ENCODE results near the gene MEPCE. TPM values are rescaled to one million over a fixed set of nuclear protein-coding genes. Genes with fewer than 3 reads are reported as not detected.

MEPCE gene
- total and polyA plus RNA-seq, 2 of the 8 experiments (the other 6 are each of a cell fraction or from before 2014, with no cell fraction given), result 22.8 to 48.8 TPM

- Histone ChIP-seq H3K4me2 (ENCODE audit: insufficient read depth in 1 of 2, low read depth in 2 of 2, low read length in 2 of 2) (no peak overlapping the region), H3K4me1 (replicated peaks in 1 of 4; ENCODE audit: control insufficient read depth in 3 of 4, insufficient read depth in 4 of 4, low read length in 3 of 4) (peaks cover 0 to 8% (median 6%) of the 10 kb centered on the region in 4 experiments; a peak in 6 of 7 replicates), H3K79me1 (ENCODE audit: low read depth, low read length) (no peaks in the 10 kb centered on the region), H4K8ac (ENCODE audit: extremely low read depth, insufficient read depth, low read length) (no peak overlapping the region), H3K9me3 (ENCODE audit: insufficient read depth in 2 of 2, low read depth in 1 of 2, low read length in 1 of 2) (no peaks in the 10 kb centered on the region), H3K18ac (ENCODE audit: extremely low read depth, low read length) (no peak overlapping the region), H4K20me1 (replicated peaks in 1 of 2; ENCODE audit: control insufficient read depth in 1 of 2, insufficient read depth in 2 of 2, low read length in 2 of 2) (no peaks in the 10 kb centered on the region), H4K91ac (replicated peaks; ENCODE audit: insufficient read length, low read length) (no peak overlapping the region), H3K27ac (ENCODE audit: low read depth, low read length) (no peak overlapping the region), H3K9ac (replicated peaks in 1 of 4; ENCODE audit: extremely low read depth in 1 of 4, low read depth in 3 of 4, low read length in 3 of 4) (no peak overlapping the region), H3K14ac (ENCODE audit: insufficient read length) (no peak overlapping the region), H4K5ac (ENCODE audit: insufficient read length, low read depth, low read length) (no peak overlapping the region), H2BK120ac (replicated peaks; ENCODE audit: low read depth, low read length) (no peak overlapping the region), H2BK15ac (ENCODE audit: low read length) (no peak overlapping the region), H3K4ac (replicated peaks; ENCODE audit: insufficient read length, low read depth, low read length) (no peak overlapping the region), H3K23ac (ENCODE audit: insufficient read length) (no peak overlapping the region), H3K4me3 (ENCODE audit: extremely low read depth in 1 of 4, insufficient read depth in 2 of 4, low read depth in 3 of 4, low read length in 4 of 4) (no peak overlapping the region), H2BK20ac (ENCODE audit: low read length) (no peak overlapping the region), H3K36me3 (ENCODE audit: control insufficient read depth in 2 of 4, insufficient read depth in 4 of 4, low read length in 3 of 4) (no peaks in the 10 kb centered on the region), H3K27me3 (replicated peaks in 1 of 4; ENCODE audit: control insufficient read depth in 3 of 4, extremely low read depth in 1 of 4, insufficient read depth in 3 of 4, low read length in 3 of 4) (no peaks in the 10 kb centered on the region), H2BK12ac (ENCODE audit: low read depth, low read length) (0 out of 2 replicates have a peak overlapping the region, but pooled peaks have one; percentile 80), H3K56ac (replicated peaks; ENCODE audit: insufficient read length, low read depth, low read length) (no peak overlapping the region), H3K23me2 (ENCODE audit: low read depth, low read length) (no peaks in the 10 kb centered on the region), H2AK5ac (ENCODE audit: low read depth, low read length) (0 out of 2 replicates have a peak overlapping the region, but pooled peaks have one; percentile 49), H3K79me2 (ENCODE audit: control insufficient read depth in 1 of 2, insufficient read depth in 2 of 2, low read length in 2 of 2) (no peaks in the 10 kb centered on the region), H2BK5ac (ENCODE audit: low read depth, low read length) (no peak overlapping the region), H2AFZ (ENCODE audit: low read length) (no peak overlapping the region)
- 78% methylated on average over 3 of the region's 3 CpGs; no CpG with 5 or more reads in 1 of the 2 experiments for WGBS, 2 experiments (ENCODE audit: extremely low coverage in 1 of 2, insufficient coverage in 1 of 2, insufficient read length in 1 of 2, insufficient replicate concordance in 2 of 2, low coverage in 1 of 2, low lambda C conversion rate in 2 of 2, missing lambda C conversion rate in 1 of 2)
- ChIA-PET POLR2A (ENCODE audit: partially characterized antibody) (interaction anchor here (0.7 to 8.2 kb wide), 5 partner anchors 15 to 434 kb away, joined by 3 to 81 read pairs (median 3); partner anchors contain the start of genes MEPCE, PPP1R35, UFSP1 and ZCWPW1), CTCF (ENCODE audit: partially characterized antibody) (interaction anchor here (0.8 to 8.3 kb wide), 23 partner anchors 8 to 179 kb away, joined by 3 to 70 read pairs (median 5); partner anchors contain the start of genes FBXO24, MEPCE and SPACDR)
- FAIRE-seq (no peak), DNase-seq (ENCODE audit: low read depth in 1 of 2, low spot score in 2 of 2) (no peak)
- TF ChIP-seq GTF2F1 (IDR thresholded peaks at IDR 0.05; ENCODE audit: borderline replicate concordance, low read depth, low read length) (no peak), SIN3A (conservative IDR thresholded peaks at IDR 0.05 in 1 of 2, IDR thresholded peaks at IDR 0.05 in 1 of 2; ENCODE audit: low read depth in 1 of 2, low read length in 2 of 2) (no peak), PHF8 (conservative IDR thresholded peaks at IDR 0.05; ENCODE audit: low read depth, low read length) (no peak), SUZ12 (IDR thresholded peaks at IDR 0.05; ENCODE audit: low read length) (no peak), RBBP5 (IDR thresholded peaks at IDR 0.05; ENCODE audit: borderline replicate concordance, low read depth, low read length) (no peak), GABPA (IDR thresholded peaks at IDR 0.05; ENCODE audit: borderline replicate concordance, insufficient read depth, low read length) (no peak), POLR2AphosphoS5 (IDR thresholded peaks at IDR 0.05; ENCODE audit: low read depth, low read length) (no peak), KDM1A (IDR thresholded peaks at IDR 0.05; ENCODE audit: borderline replicate concordance, low read length) (no peak), EGR1 (IDR thresholded peaks at IDR 0.05; ENCODE audit: borderline replicate concordance, low read depth, low read length) (no peak), RXRA (IDR thresholded peaks at IDR 0.05; ENCODE audit: insufficient read depth, low read depth, low read length) (no peak), SRF (IDR thresholded peaks at IDR 0.05; ENCODE audit: low read depth, low read length) (no peak), ASH2L (IDR thresholded peaks at IDR 0.05; ENCODE audit: low read length) (no peak), HDAC2 (IDR thresholded peaks at IDR 0.05; ENCODE audit: borderline replicate concordance in 1 of 2, low read depth in 2 of 2, low read length in 2 of 2) (no peak)
These were observed 25.6 kb downstream of the MEPCE start for GRCh38 chr7:100455206-100455605.

All from H1 (cell line).